ENCODE data around the gene PSMA6. TPM values are rescaled to one million over a fixed set of nuclear protein-coding genes. Genes with fewer than 3 reads are reported as not detected.
A peak's percentile ranks its signal among the peaks of the same experiment; 100 is the strongest.
"Not testable (repeated sequence)": the region's sequence is repeated elsewhere in the genome, so short reads cannot be mapped to it uniquely, and the experiment has no call there.

Gene PSMA6
- total and polyA plus RNA-seq, 2 of the 13 experiments (the other 11 are each of a cell fraction or from before 2014, with no cell fraction given) = 525 to 1,109 TPM

- CTCF ChIA-PET (ENCODE audit: low intra/inter-chr PET ratio, low total read pairs); H3K79me2 ChIP-seq (ENCODE audit: insufficient read depth, low read length); FAIRE-seq; in situ Hi-C loops (cut with HindIII; ENCODE audit: extremely low pct_ligation_motif_present, low pct_unique_long_range_greater_than_20kb); DNase-seq (ENCODE audit: low spot score); H3K9ac ChIP-seq (ENCODE audit: insufficient read depth, low read depth, low read length); H3K27me3 ChIP-seq (ENCODE audit: control insufficient read depth in 1 of 2, insufficient read depth in 2 of 2, low read length in 2 of 2); intact Hi-C loops (cut with micrococcal nuclease; ENCODE audit: unreplicated experiment); H3K36me3 ChIP-seq (replicated peaks in 1 of 2; ENCODE audit: control insufficient read depth in 1 of 2, insufficient read depth in 2 of 2, low read length in 2 of 2); H3K4me2 ChIP-seq (ENCODE audit: low read depth, low read length); POLR2A ChIA-PET; H3K27ac ChIP-seq (ENCODE audit: extremely low read length, insufficient read depth, low read length); ATAC-seq; H2AFZ ChIP-seq (ENCODE audit: low read length); H3K9me3 ChIP-seq (ENCODE audit: low read length); H3K4me3 ChIP-seq (replicated peaks in 1 of 3; ENCODE audit: insufficient read depth in 1 of 3, low read depth in 2 of 3, low read length in 3 of 3); BruUV-seq (replicated peaks); H4K20me1 ChIP-seq (ENCODE audit: insufficient read depth, low read length): not testable (repeated sequence)
- peaks cover 44% of the 10 kb centered on the region for H3K4me1 ChIP-seq (ENCODE audit: insufficient read depth, low read length)
- 37% methylated on average over 7 of the region's 7 CpGs for WGBS (ENCODE audit: low lambda C conversion rate)
- TF ChIP-seq MNT (IDR thresholded peaks at IDR 0.05) = 0 out of 2 replicates have a peak, but pooled peaks have one; percentile 36
Observed at GRCh38 chr14:35359655-35360054, 67.5 kb downstream of the PSMA6 start.

- H3K9ac ChIP-seq (ENCODE audit: insufficient read depth, low read depth, low read length) = no peak overlapping the region
- TF ChIP-seq IRF2 (CRISPR knock-in tag; IDR thresholded peaks at IDR 0.05) (no peak), ZNF207 (IDR thresholded peaks at IDR 0.05; ENCODE audit: borderline replicate concordance) (no peak), JUND (CRISPR knock-in tag; IDR thresholded peaks at IDR 0.05) (0 out of 2 replicates have a peak, but pooled peaks have one; percentile 13)
- no peaks in the 10 kb centered on the region for H4K20me1 ChIP-seq (ENCODE audit: insufficient read depth, low read length)
- no peaks in the 10 kb centered on the region for H3K79me2 ChIP-seq (ENCODE audit: insufficient read depth, low read length)
- in situ Hi-C loops (cut with HindIII; ENCODE audit: extremely low pct_ligation_motif_present, low pct_unique_long_range_greater_than_20kb) (no loop called here), intact Hi-C loops (cut with micrococcal nuclease; ENCODE audit: unreplicated experiment) (no loop called here)
- 51% methylated on average over 8 of the region's 8 CpGs for WGBS (ENCODE audit: low lambda C conversion rate)
- no peak overlapping the region for H2AFZ ChIP-seq (ENCODE audit: low read length)
- no peak for FAIRE-seq
- H3K9me3 ChIP-seq (ENCODE audit: low read length) = no peaks in the 10 kb centered on the region
- H3K4me1 ChIP-seq (ENCODE audit: insufficient read depth, low read length) = peaks cover 43% of the 10 kb centered on the region
- H3K4me2 ChIP-seq (ENCODE audit: low read depth, low read length) = no peak overlapping the region
- no peaks in the 10 kb centered on the region for H3K36me3 ChIP-seq (replicated peaks in 1 of 2; ENCODE audit: control insufficient read depth in 1 of 2, insufficient read depth in 2 of 2, low read length in 2 of 2)
- ChIA-PET POLR2A (interaction anchor here (1.0 to 1.1 kb wide), 2 partner anchors 9 to 32 kb away, joined by 3 to 7 read pairs; no protein-coding TSS in a partner anchor), CTCF (ENCODE audit: low intra/inter-chr PET ratio, low total read pairs) (no interaction called here)
- no peak overlapping the region for H3K4me3 ChIP-seq (replicated peaks in 1 of 3; ENCODE audit: insufficient read depth in 1 of 3, low read depth in 2 of 3, low read length in 3 of 3)
- ATAC-seq = no peak
- no TSS peak for BruUV-seq (replicated peaks)
- DNase-seq (ENCODE audit: low spot score) = no peak
- H3K27me3 ChIP-seq (ENCODE audit: control insufficient read depth in 1 of 2, insufficient read depth in 2 of 2, low read length in 2 of 2) = no peaks in the 10 kb centered on the region
- H3K27ac ChIP-seq (ENCODE audit: extremely low read length, insufficient read depth, low read length) = no peak overlapping the region
Observed at GRCh38 chr14:35361141-35361480, 68.9 kb downstream of the PSMA6 start.
